ENCODE measurements around the gene VPS29. TPM values are rescaled to one million over a fixed set of nuclear protein-coding genes. Genes with fewer than 3 reads are reported as not detected.

VPS29 gene
- polyA plus RNA-seq, 1 donor from 2014 or later = 222 TPM

GRCh38 chr12:110531741-110532333 is 29.9 kb upstream of the VPS29 start:
- Histone ChIP-seq H3K36me3 (ENCODE audit: insufficient read depth, low read length) (no peaks in the 10 kb centered on the region), H3K27me3 (ENCODE audit: insufficient read depth, low read depth, low read length) (no peaks in the 10 kb centered on the region), H3K27ac (ENCODE audit: low read length) (no peak overlapping the region), H3K9ac (ENCODE audit: low read length) (no peak overlapping the region), H2AFZ (ENCODE audit: low read depth, low read length) (no peak overlapping the region), H3K4me2 (ENCODE audit: low read length) (no peak overlapping the region), H3K9me3 (ENCODE audit: low read length) (no peaks in the 10 kb centered on the region), H3K79me2 (replicated peaks; ENCODE audit: insufficient read depth, low read length) (no peaks in the 10 kb centered on the region), H4K20me1 (ENCODE audit: insufficient read depth) (no peaks in the 10 kb centered on the region), H3K9me2 (ENCODE audit: insufficient read depth, low read length) (no peaks in the 10 kb centered on the region), H3K4me3 (ENCODE audit: low read length) (no peak overlapping the region), H3F3A (ENCODE audit: insufficient read depth, low read length, poor library complexity, severe bottlenecking) (no peaks in the 10 kb centered on the region)
- TF ChIP-seq RAD21 (conservative IDR thresholded peaks at IDR 0.05) = no peak
- TF ChIP-seq EZH2 (IDR thresholded peaks at IDR 0.05; ENCODE audit: borderline replicate concordance, insufficient read depth, low read length, poor library complexity, severe bottlenecking) = no peak
- TF ChIP-seq SMC3 (conservative IDR thresholded peaks at IDR 0.05; ENCODE audit: poor library complexity) = no peak
- TF ChIP-seq POLR2AphosphoS5 (IDR thresholded peaks at IDR 0.05) = no peak
- no peak for TF ChIP-seq EP300 (conservative IDR thresholded peaks at IDR 0.05; ENCODE audit: poor library complexity, severe bottlenecking)
- TF ChIP-seq TAF1 (IDR thresholded peaks at IDR 0.05; ENCODE audit: low read depth) = no peak
- TF ChIP-seq, protein P1, sequence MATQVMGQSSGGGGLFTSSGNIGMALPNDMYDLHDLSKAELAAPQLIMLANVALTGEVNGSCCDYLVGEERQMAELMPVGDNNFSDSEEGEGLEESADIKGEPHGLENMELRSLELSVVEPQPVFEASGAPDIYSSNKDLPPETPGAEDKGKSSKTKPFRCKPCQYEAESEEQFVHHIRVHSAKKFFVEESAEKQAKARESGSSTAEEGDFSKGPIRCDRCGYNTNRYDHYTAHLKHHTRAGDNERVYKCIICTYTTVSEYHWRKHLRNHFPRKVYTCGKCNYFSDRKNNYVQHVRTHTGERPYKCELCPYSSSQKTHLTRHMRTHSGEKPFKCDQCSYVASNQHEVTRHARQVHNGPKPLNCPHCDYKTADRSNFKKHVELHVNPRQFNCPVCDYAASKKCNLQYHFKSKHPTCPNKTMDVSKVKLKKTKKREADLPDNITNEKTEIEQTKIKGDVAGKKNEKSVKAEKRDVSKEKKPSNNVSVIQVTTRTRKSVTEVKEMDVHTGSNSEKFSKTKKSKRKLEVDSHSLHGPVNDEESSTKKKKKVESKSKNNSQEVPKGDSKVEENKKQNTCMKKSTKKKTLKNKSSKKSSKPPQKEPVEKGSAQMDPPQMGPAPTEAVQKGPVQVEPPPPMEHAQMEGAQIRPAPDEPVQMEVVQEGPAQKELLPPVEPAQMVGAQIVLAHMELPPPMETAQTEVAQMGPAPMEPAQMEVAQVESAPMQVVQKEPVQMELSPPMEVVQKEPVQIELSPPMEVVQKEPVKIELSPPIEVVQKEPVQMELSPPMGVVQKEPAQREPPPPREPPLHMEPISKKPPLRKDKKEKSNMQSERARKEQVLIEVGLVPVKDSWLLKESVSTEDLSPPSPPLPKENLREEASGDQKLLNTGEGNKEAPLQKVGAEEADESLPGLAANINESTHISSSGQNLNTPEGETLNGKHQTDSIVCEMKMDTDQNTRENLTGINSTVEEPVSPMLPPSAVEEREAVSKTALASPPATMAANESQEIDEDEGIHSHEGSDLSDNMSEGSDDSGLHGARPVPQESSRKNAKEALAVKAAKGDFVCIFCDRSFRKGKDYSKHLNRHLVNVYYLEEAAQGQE (IDR thresholded peaks at IDR 0.05; ENCODE audit: borderline replicate concordance) = no peak
- no peak for TF ChIP-seq MXI1 (conservative IDR thresholded peaks at IDR 0.05; ENCODE audit: poor library complexity, severe bottlenecking)
- TF ChIP-seq CTCF (IDR thresholded peaks at IDR 0.05; ENCODE audit: poor library complexity, severe bottlenecking) = no peak

GRCh38 chr12:110530511-110530910 is 28.6 kb upstream of the VPS29 start:
- Histone ChIP-seq H3K9ac (ENCODE audit: low read length) (no peak overlapping the region), H3K79me2 (replicated peaks; ENCODE audit: insufficient read depth, low read length) (no peaks in the 10 kb centered on the region), H2AFZ (ENCODE audit: low read depth, low read length) (no peak overlapping the region), H3K27me3 (ENCODE audit: insufficient read depth, low read depth, low read length) (no peaks in the 10 kb centered on the region), H4K20me1 (ENCODE audit: insufficient read depth) (no peaks in the 10 kb centered on the region), H3K27ac (ENCODE audit: low read length) (no peak overlapping the region), H3K9me2 (ENCODE audit: insufficient read depth, low read length) (no peaks in the 10 kb centered on the region), H3F3A (ENCODE audit: insufficient read depth, low read length, poor library complexity, severe bottlenecking) (no peaks in the 10 kb centered on the region), H3K4me3 (ENCODE audit: low read length) (no peak overlapping the region), H3K9me3 (ENCODE audit: low read length) (no peaks in the 10 kb centered on the region), H3K4me2 (ENCODE audit: low read length) (no peak overlapping the region), H3K36me3 (ENCODE audit: insufficient read depth, low read length) (no peaks in the 10 kb centered on the region)
- no peak for TF ChIP-seq SMC3 (conservative IDR thresholded peaks at IDR 0.05; ENCODE audit: poor library complexity)
